NCI-H146 (cell line): Measurements from ENCODE around the gene IRF8.
"Not testable (repeated sequence)": the region's sequence is repeated elsewhere in the genome, so short reads cannot be mapped to it uniquely, and the experiment has no call there.

ENCODE experiments used
- DNase-seq: peaks from one replicate; lab custom pipeline; 2025; lab: John Stamatoyannopoulos, UW

IRF8 gene

GRCh38 chr16:85897382-85897781 is 1.6 kb upstream of the IRF8 start:
- no peak for DNase-seq

GRCh38 chr16:85899444-85899843 is 482 bp downstream of the IRF8 start:
- DNase-seq: no peak

- no peak for DNase-seq
Measured at GRCh38 chr16:85900027-85900792, 1.2 kb downstream of the IRF8 start.

GRCh38 chr16:85901110-85901509 is 2.1 kb downstream of the IRF8 start:
- no peak for DNase-seq

- DNase-seq: no peak
Measured at GRCh38 chr16:85901773-85902365, 2.9 kb downstream of the IRF8 start.

- no peak for DNase-seq
Measured at GRCh38 chr16:85902366-85903155, 3.6 kb downstream of the IRF8 start.

GRCh38 chr16:85903559-85903958 is 4.6 kb downstream of the IRF8 start:
- DNase-seq: no peak

GRCh38 chr16:85905110-85906095 is 6.4 kb downstream of the IRF8 start:
- no peak for DNase-seq

- DNase-seq: no peak
Measured at GRCh38 chr16:85906349-85906748, 7.4 kb downstream of the IRF8 start.

GRCh38 chr16:85907231-85907630 is 8.3 kb downstream of the IRF8 start:
- DNase-seq: not testable (repeated sequence)

GRCh38 chr16:85908444-85908843 is 9.5 kb downstream of the IRF8 start:
- DNase-seq: no peak

GRCh38 chr16:85908889-85909589 is 10.1 kb downstream of the IRF8 start:
- DNase-seq: no peak

- no peak for DNase-seq
Measured at GRCh38 chr16:85909932-85910853, 11.2 kb downstream of the IRF8 start.

GRCh38 chr16:85910854-85911247 is 11.9 kb downstream of the IRF8 start:
- no peak for DNase-seq

- no peak for DNase-seq
Measured at GRCh38 chr16:85911251-85911930, 12.4 kb downstream of the IRF8 start.

- no peak for DNase-seq
Measured at GRCh38 chr16:85912211-85912974, 13.4 kb downstream of the IRF8 start.

GRCh38 chr16:85913141-85913601 is 14.2 kb downstream of the IRF8 start:
- DNase-seq: no peak

GRCh38 chr16:85913688-85914422 is 14.9 kb downstream of the IRF8 start:
- DNase-seq: no peak
